ENCODE results near the gene SCLT1. TPM values are rescaled to one million over a fixed set of nuclear protein-coding genes. Genes with fewer than 3 reads are reported as not detected.

The SCLT1 gene
- polyA plus RNA-seq, 1 donor from 2014 or later = 12.8 TPM

DNA sequence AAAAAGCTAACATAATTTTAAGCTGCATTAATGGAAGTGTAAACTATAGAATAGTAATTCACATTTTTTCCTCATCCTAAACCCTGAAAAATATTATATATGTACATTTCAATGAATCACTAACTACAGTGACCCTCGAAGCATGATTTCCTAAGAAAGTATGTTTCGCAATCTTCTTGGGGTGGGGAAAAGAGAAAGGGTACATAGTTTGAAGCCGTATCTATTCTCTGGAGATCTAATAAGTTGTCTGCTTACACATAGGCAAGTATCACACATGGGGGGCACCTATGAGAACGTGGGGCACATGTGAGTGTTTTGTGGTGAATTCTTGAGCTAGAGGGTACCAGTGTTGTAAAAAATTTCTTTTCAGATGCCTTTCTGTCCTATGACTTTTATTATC lies 212.7 kb downstream of the SCLT1 start:
- TF ChIP-seq EZH2 (IDR thresholded peaks at IDR 0.05; ENCODE audit: borderline replicate concordance, insufficient read depth, low read length, poor library complexity, severe bottlenecking) = no peak
- no peak for TF ChIP-seq TAF1 (IDR thresholded peaks at IDR 0.05; ENCODE audit: low read depth)
- TF ChIP-seq RAD21 (conservative IDR thresholded peaks at IDR 0.05) = no peak
- TF ChIP-seq EP300 (conservative IDR thresholded peaks at IDR 0.05; ENCODE audit: poor library complexity, severe bottlenecking) = no peak
- TF ChIP-seq, protein P1, sequence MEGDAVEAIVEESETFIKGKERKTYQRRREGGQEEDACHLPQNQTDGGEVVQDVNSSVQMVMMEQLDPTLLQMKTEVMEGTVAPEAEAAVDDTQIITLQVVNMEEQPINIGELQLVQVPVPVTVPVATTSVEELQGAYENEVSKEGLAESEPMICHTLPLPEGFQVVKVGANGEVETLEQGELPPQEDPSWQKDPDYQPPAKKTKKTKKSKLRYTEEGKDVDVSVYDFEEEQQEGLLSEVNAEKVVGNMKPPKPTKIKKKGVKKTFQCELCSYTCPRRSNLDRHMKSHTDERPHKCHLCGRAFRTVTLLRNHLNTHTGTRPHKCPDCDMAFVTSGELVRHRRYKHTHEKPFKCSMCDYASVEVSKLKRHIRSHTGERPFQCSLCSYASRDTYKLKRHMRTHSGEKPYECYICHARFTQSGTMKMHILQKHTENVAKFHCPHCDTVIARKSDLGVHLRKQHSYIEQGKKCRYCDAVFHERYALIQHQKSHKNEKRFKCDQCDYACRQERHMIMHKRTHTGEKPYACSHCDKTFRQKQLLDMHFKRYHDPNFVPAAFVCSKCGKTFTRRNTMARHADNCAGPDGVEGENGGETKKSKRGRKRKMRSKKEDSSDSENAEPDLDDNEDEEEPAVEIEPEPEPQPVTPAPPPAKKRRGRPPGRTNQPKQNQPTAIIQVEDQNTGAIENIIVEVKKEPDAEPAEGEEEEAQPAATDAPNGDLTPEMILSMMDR (IDR thresholded peaks at IDR 0.05; ENCODE audit: poor library complexity, severe bottlenecking) = no peak
- TF ChIP-seq, protein P2, sequence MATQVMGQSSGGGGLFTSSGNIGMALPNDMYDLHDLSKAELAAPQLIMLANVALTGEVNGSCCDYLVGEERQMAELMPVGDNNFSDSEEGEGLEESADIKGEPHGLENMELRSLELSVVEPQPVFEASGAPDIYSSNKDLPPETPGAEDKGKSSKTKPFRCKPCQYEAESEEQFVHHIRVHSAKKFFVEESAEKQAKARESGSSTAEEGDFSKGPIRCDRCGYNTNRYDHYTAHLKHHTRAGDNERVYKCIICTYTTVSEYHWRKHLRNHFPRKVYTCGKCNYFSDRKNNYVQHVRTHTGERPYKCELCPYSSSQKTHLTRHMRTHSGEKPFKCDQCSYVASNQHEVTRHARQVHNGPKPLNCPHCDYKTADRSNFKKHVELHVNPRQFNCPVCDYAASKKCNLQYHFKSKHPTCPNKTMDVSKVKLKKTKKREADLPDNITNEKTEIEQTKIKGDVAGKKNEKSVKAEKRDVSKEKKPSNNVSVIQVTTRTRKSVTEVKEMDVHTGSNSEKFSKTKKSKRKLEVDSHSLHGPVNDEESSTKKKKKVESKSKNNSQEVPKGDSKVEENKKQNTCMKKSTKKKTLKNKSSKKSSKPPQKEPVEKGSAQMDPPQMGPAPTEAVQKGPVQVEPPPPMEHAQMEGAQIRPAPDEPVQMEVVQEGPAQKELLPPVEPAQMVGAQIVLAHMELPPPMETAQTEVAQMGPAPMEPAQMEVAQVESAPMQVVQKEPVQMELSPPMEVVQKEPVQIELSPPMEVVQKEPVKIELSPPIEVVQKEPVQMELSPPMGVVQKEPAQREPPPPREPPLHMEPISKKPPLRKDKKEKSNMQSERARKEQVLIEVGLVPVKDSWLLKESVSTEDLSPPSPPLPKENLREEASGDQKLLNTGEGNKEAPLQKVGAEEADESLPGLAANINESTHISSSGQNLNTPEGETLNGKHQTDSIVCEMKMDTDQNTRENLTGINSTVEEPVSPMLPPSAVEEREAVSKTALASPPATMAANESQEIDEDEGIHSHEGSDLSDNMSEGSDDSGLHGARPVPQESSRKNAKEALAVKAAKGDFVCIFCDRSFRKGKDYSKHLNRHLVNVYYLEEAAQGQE (IDR thresholded peaks at IDR 0.05; ENCODE audit: borderline replicate concordance) = no peak
- TF ChIP-seq POLR2AphosphoS5 (IDR thresholded peaks at IDR 0.05) = no peak
- no peak for TF ChIP-seq MXI1 (conservative IDR thresholded peaks at IDR 0.05; ENCODE audit: poor library complexity, severe bottlenecking)
- TF ChIP-seq SMC3 (conservative IDR thresholded peaks at IDR 0.05; ENCODE audit: poor library complexity) = no peak
- Histone ChIP-seq H3K4me3 (ENCODE audit: low read length) (no peak overlapping the region), H3K27ac (ENCODE audit: low read length) (no peak overlapping the region), H3K79me2 (replicated peaks; ENCODE audit: insufficient read depth, low read length) (no peaks in the 10 kb centered on the region), H4K20me1 (ENCODE audit: insufficient read depth) (no peaks in the 10 kb centered on the region), H3K4me2 (ENCODE audit: low read length) (no peak overlapping the region), H2AFZ (ENCODE audit: low read depth, low read length) (no peak overlapping the region), H3K9me3 (ENCODE audit: low read length) (no peaks in the 10 kb centered on the region), H3K36me3 (ENCODE audit: insufficient read depth, low read length) (no peaks in the 10 kb centered on the region), H3K9me2 (ENCODE audit: insufficient read depth, low read length) (no peaks in the 10 kb centered on the region), H3K9ac (ENCODE audit: low read length) (no peak overlapping the region), H3F3A (ENCODE audit: insufficient read depth, low read length, poor library complexity, severe bottlenecking) (no peaks in the 10 kb centered on the region), H3K27me3 (ENCODE audit: insufficient read depth, low read depth, low read length) (no peaks in the 10 kb centered on the region)

DNA sequence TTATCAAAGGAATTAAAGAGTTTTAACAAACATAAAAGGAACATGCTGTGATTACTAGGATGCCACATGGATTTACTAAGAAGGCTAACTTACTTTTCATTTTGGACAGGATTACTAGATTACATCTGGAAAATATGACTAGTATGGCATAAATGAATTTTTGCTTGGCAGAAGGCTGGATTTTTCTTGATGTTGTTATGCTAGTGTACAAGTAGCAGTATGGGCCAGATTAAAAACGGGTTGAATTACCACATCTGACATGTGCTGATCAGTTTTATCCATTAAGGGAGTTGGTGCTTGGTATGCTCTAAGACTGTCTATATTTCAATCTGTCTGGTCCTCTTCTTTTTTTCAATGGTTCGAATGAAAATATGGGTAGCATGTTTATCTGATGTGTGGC lies 213.4 kb downstream of the SCLT1 start:
- Histone ChIP-seq H3K27ac (ENCODE audit: low read length) (no peak overlapping the region), H3K4me3 (ENCODE audit: low read length) (no peak overlapping the region), H3K9ac (ENCODE audit: low read length) (no peak overlapping the region), H3K4me2 (ENCODE audit: low read length) (no peak overlapping the region), H3F3A (ENCODE audit: insufficient read depth, low read length, poor library complexity, severe bottlenecking) (no peaks in the 10 kb centered on the region), H3K79me2 (replicated peaks; ENCODE audit: insufficient read depth, low read length) (no peaks in the 10 kb centered on the region), H2AFZ (ENCODE audit: low read depth, low read length) (no peak overlapping the region), H3K36me3 (ENCODE audit: insufficient read depth, low read length) (no peaks in the 10 kb centered on the region), H3K27me3 (ENCODE audit: insufficient read depth, low read depth, low read length) (no peaks in the 10 kb centered on the region), H3K9me2 (ENCODE audit: insufficient read depth, low read length) (no peaks in the 10 kb centered on the region), H4K20me1 (ENCODE audit: insufficient read depth) (no peaks in the 10 kb centered on the region), H3K9me3 (ENCODE audit: low read length) (no peaks in the 10 kb centered on the region)
- TF ChIP-seq EP300 (conservative IDR thresholded peaks at IDR 0.05; ENCODE audit: poor library complexity, severe bottlenecking) (no peak), SMC3 (conservative IDR thresholded peaks at IDR 0.05; ENCODE audit: poor library complexity) (no peak), EZH2 (IDR thresholded peaks at IDR 0.05; ENCODE audit: borderline replicate concordance, insufficient read depth, low read length, poor library complexity, severe bottlenecking) (no peak), RAD21 (conservative IDR thresholded peaks at IDR 0.05) (no peak)

Data from neural cell (in vitro differentiated cells).